ENCODE measurements around the gene BLNK.
A peak's percentile ranks its signal among the peaks of the same experiment; 100 is the strongest.

The BLNK gene

GRCh38 chr10:96236876-96237275 is 34.5 kb downstream of the BLNK start:
- TF ChIP-seq FOXM1 (IDR thresholded peaks at IDR 0.05; ENCODE audit: borderline replicate concordance, low read depth), result no peak
- no peak for TF ChIP-seq ZBTB7A (IDR thresholded peaks at IDR 0.05; ENCODE audit: low read depth)

DNA sequence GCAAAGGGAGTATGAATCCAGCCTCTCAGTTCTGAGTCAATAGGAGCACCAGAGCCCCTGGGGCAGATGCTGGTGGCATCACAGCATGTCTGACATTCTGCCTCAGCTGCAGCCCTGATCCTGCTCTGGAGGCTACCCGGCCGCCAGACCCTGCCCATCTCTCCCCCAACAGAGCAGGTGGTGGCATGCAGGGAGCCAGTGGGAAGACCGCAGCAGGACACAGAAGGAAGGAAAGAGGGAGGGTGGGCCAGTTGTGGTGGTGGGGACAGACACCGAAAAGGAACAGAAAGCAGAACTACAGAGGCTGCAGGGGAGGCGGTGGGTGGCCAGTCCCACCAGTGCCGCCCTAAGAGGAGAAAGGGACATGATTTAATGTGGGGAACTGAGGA is 35.3 kb downstream of the BLNK start:
- TF ChIP-seq RAD21 (IDR thresholded peaks at IDR 0.05; ENCODE audit: low read depth) (no peak), CREB1 (IDR thresholded peaks at IDR 0.05; ENCODE audit: low read depth) (no peak), EP300 (IDR thresholded peaks at IDR 0.05; ENCODE audit: borderline replicate concordance) (no peak), TEAD4 (IDR thresholded peaks at IDR 0.05) (no peak), EGR1 (IDR thresholded peaks at IDR 0.05) (no peak), TCF12 (IDR thresholded peaks at IDR 0.05; ENCODE audit: low read depth) (no peak), NFIC (IDR thresholded peaks at IDR 0.05) (no peak), TAF1 (IDR thresholded peaks at IDR 0.05; ENCODE audit: low read depth) (no peak), YY1 (IDR thresholded peaks at IDR 0.05; ENCODE audit: low read depth) (no peak), FOXM1 (IDR thresholded peaks at IDR 0.05; ENCODE audit: borderline replicate concordance, low read depth) (no peak), MAX (IDR thresholded peaks at IDR 0.05) (no peak), ZBTB7A (IDR thresholded peaks at IDR 0.05; ENCODE audit: low read depth) (no peak), CEBPB (IDR thresholded peaks at IDR 0.05) (no peak)
- TF ChIP-seq, protein P1, sequence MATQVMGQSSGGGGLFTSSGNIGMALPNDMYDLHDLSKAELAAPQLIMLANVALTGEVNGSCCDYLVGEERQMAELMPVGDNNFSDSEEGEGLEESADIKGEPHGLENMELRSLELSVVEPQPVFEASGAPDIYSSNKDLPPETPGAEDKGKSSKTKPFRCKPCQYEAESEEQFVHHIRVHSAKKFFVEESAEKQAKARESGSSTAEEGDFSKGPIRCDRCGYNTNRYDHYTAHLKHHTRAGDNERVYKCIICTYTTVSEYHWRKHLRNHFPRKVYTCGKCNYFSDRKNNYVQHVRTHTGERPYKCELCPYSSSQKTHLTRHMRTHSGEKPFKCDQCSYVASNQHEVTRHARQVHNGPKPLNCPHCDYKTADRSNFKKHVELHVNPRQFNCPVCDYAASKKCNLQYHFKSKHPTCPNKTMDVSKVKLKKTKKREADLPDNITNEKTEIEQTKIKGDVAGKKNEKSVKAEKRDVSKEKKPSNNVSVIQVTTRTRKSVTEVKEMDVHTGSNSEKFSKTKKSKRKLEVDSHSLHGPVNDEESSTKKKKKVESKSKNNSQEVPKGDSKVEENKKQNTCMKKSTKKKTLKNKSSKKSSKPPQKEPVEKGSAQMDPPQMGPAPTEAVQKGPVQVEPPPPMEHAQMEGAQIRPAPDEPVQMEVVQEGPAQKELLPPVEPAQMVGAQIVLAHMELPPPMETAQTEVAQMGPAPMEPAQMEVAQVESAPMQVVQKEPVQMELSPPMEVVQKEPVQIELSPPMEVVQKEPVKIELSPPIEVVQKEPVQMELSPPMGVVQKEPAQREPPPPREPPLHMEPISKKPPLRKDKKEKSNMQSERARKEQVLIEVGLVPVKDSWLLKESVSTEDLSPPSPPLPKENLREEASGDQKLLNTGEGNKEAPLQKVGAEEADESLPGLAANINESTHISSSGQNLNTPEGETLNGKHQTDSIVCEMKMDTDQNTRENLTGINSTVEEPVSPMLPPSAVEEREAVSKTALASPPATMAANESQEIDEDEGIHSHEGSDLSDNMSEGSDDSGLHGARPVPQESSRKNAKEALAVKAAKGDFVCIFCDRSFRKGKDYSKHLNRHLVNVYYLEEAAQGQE (IDR thresholded peaks at IDR 0.05; ENCODE audit: low read depth), result no peak
- TF ChIP-seq, protein P2, sequence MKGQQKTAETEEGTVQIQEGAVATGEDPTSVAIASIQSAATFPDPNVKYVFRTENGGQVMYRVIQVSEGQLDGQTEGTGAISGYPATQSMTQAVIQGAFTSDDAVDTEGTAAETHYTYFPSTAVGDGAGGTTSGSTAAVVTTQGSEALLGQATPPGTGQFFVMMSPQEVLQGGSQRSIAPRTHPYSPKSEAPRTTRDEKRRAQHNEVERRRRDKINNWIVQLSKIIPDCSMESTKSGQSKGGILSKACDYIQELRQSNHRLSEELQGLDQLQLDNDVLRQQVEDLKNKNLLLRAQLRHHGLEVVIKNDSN (IDR thresholded peaks at IDR 0.05), result no peak

- TF ChIP-seq MAX (IDR thresholded peaks at IDR 0.05) (no peak), EGR1 (IDR thresholded peaks at IDR 0.05) (no peak), EP300 (IDR thresholded peaks at IDR 0.05; ENCODE audit: borderline replicate concordance) (no peak)
- TF ChIP-seq, protein P2 (IDR thresholded peaks at IDR 0.05), result no peak
Observed at GRCh38 chr10:96235326-96236089, 35.9 kb downstream of the BLNK start.

GRCh38 chr10:96233959-96234358 is 37.4 kb downstream of the BLNK start:
- TF ChIP-seq EP300 (IDR thresholded peaks at IDR 0.05; ENCODE audit: borderline replicate concordance) (no peak), TCF12 (IDR thresholded peaks at IDR 0.05; ENCODE audit: low read depth) (no peak), ZBTB7A (IDR thresholded peaks at IDR 0.05; ENCODE audit: low read depth) (no peak)
- TF ChIP-seq, protein P2 (IDR thresholded peaks at IDR 0.05), result no peak
- TF ChIP-seq, protein P1 (IDR thresholded peaks at IDR 0.05; ENCODE audit: low read depth), result no peak

- TF ChIP-seq TAF1 (IDR thresholded peaks at IDR 0.05; ENCODE audit: low read depth), result no peak
- TF ChIP-seq TEAD4 (IDR thresholded peaks at IDR 0.05), result no peak
Observed at GRCh38 chr10:96230527-96230926, 40.8 kb downstream of the BLNK start.

GRCh38 chr10:96229568-96230030 is 41.8 kb downstream of the BLNK start:
- TF ChIP-seq TEAD4 (IDR thresholded peaks at IDR 0.05) (peak; percentile 44; the same call in 1 of the 2 replicates), TCF12 (IDR thresholded peaks at IDR 0.05; ENCODE audit: low read depth) (0 out of 2 replicates have a peak, but pooled peaks have one; percentile 1), YY1 (IDR thresholded peaks at IDR 0.05; ENCODE audit: low read depth) (0 out of 2 replicates have a peak, but pooled peaks have one; percentile 29), RAD21 (IDR thresholded peaks at IDR 0.05; ENCODE audit: low read depth) (peak; percentile 94), EP300 (IDR thresholded peaks at IDR 0.05; ENCODE audit: borderline replicate concordance) (peak; percentile 32; the same call in 1 of the 2 replicates), MAX (IDR thresholded peaks at IDR 0.05) (peak; percentile 69), FOXM1 (IDR thresholded peaks at IDR 0.05; ENCODE audit: borderline replicate concordance, low read depth) (no peak), ZBTB7A (IDR thresholded peaks at IDR 0.05; ENCODE audit: low read depth) (no peak)
- TF ChIP-seq, protein P1 (IDR thresholded peaks at IDR 0.05; ENCODE audit: low read depth), result no peak
